Heart right ventricle (tissue), 16 donors: ENCODE results near the gene ADIPOR1. TPM values are rescaled to one million over a fixed set of nuclear protein-coding genes. Genes with fewer than 3 reads are reported as not detected.
"Not testable (repeated sequence)": the region's sequence is repeated elsewhere in the genome, so short reads cannot be mapped to it uniquely, and the experiment has no call there.

Experiments
- ATAC-seq, 8 donors: fragments of 200-7000 bp; cut with Tn5 transposase; one replicate each; pipeline ENCODE4 v1.9.1; 2020; ENCODE audit warnings: mild to moderate bottlenecking in 8 of 8, moderate library complexity in 8 of 8, moderate number of reproducible peaks in 1 of 8
- DNase-seq, 2 donors: peaks; one replicate each; pipeline ENCODE4 v3.0.0-alpha.2; 2020
- H3K27ac ChIP-seq, 10 donors: fragments of 200-600 bp; sonication (generic) in 2 of 10; one replicate each; pipeline versions ENCODE4 v1.5.0 to v1.8.0; 2020 to 2022; ENCODE audit warnings: mild to moderate bottlenecking in 3 of 10
- H3K27me3 ChIP-seq, 7 donors: fragments of 200-600 bp; one replicate each; pipeline ENCODE4 v1.8.0; 2021 to 2022; ENCODE audit warnings: mild to moderate bottlenecking in 2 of 7
- H3K36me3 ChIP-seq, 9 donors: fragments of 200-600 bp; sonication (generic) in 1 of 9; one replicate each; pipeline versions ENCODE4 v1.5.0 to v1.8.0; 2020 to 2022; ENCODE audit warnings: mild to moderate bottlenecking in 2 of 9
- H3K4me1 ChIP-seq, 9 donors: fragments of 200-600 bp; sonication (generic) in 1 of 9; one replicate each; pipeline versions ENCODE4 v1.5.0 to v1.8.0; 2020 to 2022; ENCODE audit warnings: mild to moderate bottlenecking in 4 of 9
- H3K4me3 ChIP-seq, 10 donors: fragments of 200-600 bp; sonication (generic) in 2 of 10; one replicate each; pipeline versions ENCODE4 v1.5.0 to v1.8.0; 2020 to 2022; ENCODE audit warnings: mild to moderate bottlenecking in 7 of 10, moderate library complexity in 2 of 10
- H3K9me3 ChIP-seq, 11 donors: fragments of 200-600 bp in 10 of 11; sonication (generic) in 2 of 11; one replicate each; pipeline versions ENCODE4 v1.5.0 to v1.8.0; 2013 to 2022; ENCODE audit warnings: mild to moderate bottlenecking in 2 of 11, control low read depth in 1 of 11, moderate library complexity in 1 of 11
- WGBS, 2 donors: extraction: QIAGEN DNeasy Blood & Tissue Kit; methylation state at CpG; one replicate each; pipeline ENCODE4 v1.1.7; 2013; ENCODE audit warnings: inconsistent platforms in 1 of 2; 5-methylcytosine and 5-hydroxymethylcytosine counted together
- intact Hi-C, 10 donors: fragments of 100-400 bp; cut with DNase I; formaldehyde crosslinking; loops; one replicate each; pipeline versions ENCODE4 v1.11.1 to v1.14.2; 2022
- polyA plus RNA-seq, 2 donors: library from polyadenylated mRNA; stranded (reverse); fragments of 200-250 nt; gene quantifications; one replicate each; pipeline ENCODE4 v1.2.3, GENCODE V29; 2013
- total RNA-seq, 10 donors: library from RNA; stranded (reverse); fragmentation: NEBNext Ultra II Directional in 3 of 10; extraction: Animal tissue kit (Norgen Biotek cat#: 25700) in 3 of 10; gene quantifications; one replicate each; pipeline versions ENCODE4 v1.2.1 to v1.2.4, GENCODE V29; 2021 to 2023
- TF ChIP-seq, protein P1 (sequence below), 9 donors: fragments of 200-600 bp; sonication (generic) in 2 of 9; IDR thresholded peaks; one replicate each; pipeline versions ENCODE4 v1.5.0 to v1.8.0; 2021 to 2022; ENCODE audit warnings: antibody characterized with exemption in 9 of 9, mild to moderate bottlenecking in 5 of 9, moderate library complexity in 1 of 9
- donor health status: Arrhythmogenic right ventricular cardiomyopathy.
- donor health status: ischemic (EF 13 %, LVEDD 7.1; RV severe dilation, severe dysfunction).
- donor health status: healthy with polysubstance abuse.
- donor health status: DM: no; HTN: yes; CAD: no.
- donor health status: DM: no; HTN: no; CAD: no.
- donor health status: ischemic (EF 25% LVEDD 6.9; RV normal size, moderate dysfunction).
- donor health status: ischemic (EF 25% LVEDD 5.7; RV mildly dilated, moderate dysfunction).
- donor health status: healthy.
- donor health status: DM: yes; HTN: yes; CAD: no.
- donor health status: Ischemic cardiomyopathy.
- donor health status: ischemic (EF 35%, LVEDD 5.7; RV mildly dilated, moderate dysfunction).
- donor health status: nonischemic (EF 11% LVEDD 7.7; RV severe dilation, severe dysfunction).
- donor health status: DM: yes; HTN: yes; CAD: no.
- donor health status: PGD.
- donor health status: ischemic (EF 29% LVEDD 5.4; RV normal size, mild dysfunction).
- donor health status: nonischemic (EF 23%, LVEDD 6.1; RV moderate dilation, normal function).

Gene ADIPOR1
- total and polyA plus RNA-seq, 12 donors: 56.3 to 117 (median 95.0) TPM

DNA sequence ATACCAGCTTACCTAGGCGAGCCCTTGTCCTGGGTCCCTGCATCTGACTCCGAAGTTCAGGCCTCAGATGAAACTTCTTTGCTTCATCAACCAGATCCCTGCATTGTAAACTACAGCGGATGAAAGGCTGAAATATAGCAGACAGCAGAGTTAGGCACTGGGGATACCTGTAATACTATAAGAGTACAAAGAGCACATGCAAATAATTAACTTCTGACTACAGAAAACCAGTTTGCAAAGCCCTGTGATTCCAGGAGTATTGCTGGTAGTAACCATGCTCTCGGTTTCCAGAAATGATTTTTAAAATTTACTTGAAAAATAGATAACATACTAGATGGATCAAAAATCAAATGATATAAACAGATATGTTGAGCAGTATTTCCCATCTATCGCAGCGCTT lies 49.1 kb downstream of the ADIPOR1 start:
- Histone ChIP-seq H3K4me1 (no peaks in the 10 kb centered on the region), H3K4me3 (no peak overlapping the region), H3K27ac (no peak overlapping the region), H3K36me3 (peaks cover 0 to 100% (median 59%) of the 10 kb centered on the region in 9 donors), H3K27me3 (no peaks in the 10 kb centered on the region), H3K9me3 (no peaks in the 10 kb centered on the region)
- no peak for DNase-seq
- WGBS, 2 donors: 97 to 99% methylated on average over 6 of the region's 6 CpGs
- ATAC-seq: no peak
- intact Hi-C loops: no loop called here
- TF ChIP-seq, protein P1, sequence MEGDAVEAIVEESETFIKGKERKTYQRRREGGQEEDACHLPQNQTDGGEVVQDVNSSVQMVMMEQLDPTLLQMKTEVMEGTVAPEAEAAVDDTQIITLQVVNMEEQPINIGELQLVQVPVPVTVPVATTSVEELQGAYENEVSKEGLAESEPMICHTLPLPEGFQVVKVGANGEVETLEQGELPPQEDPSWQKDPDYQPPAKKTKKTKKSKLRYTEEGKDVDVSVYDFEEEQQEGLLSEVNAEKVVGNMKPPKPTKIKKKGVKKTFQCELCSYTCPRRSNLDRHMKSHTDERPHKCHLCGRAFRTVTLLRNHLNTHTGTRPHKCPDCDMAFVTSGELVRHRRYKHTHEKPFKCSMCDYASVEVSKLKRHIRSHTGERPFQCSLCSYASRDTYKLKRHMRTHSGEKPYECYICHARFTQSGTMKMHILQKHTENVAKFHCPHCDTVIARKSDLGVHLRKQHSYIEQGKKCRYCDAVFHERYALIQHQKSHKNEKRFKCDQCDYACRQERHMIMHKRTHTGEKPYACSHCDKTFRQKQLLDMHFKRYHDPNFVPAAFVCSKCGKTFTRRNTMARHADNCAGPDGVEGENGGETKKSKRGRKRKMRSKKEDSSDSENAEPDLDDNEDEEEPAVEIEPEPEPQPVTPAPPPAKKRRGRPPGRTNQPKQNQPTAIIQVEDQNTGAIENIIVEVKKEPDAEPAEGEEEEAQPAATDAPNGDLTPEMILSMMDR (IDR thresholded peaks at IDR 0.05): no peak

DNA sequence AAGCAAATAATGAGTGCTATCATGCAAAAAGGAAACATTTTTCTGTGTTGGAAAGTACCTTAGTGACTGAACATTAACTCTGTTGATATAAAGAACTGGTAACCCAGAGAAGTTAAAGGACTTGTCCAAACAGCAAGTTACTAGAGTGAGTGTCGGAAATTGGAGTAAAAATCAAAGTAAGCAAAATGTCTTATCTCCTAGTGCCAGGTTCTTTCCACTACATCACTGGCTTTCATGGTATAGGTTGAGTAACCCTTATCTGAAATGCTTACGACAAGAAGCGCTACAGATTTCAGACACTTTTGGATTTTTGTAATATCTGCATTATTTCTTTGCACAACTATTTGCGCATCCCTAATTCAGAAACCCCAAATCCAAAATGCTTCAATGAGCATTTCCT lies 52.8 kb downstream of the ADIPOR1 start:
- Histone ChIP-seq H3K4me1 (no peaks in the 10 kb centered on the region), H3K36me3 (peaks cover 0 to 100% (median 48%) of the 10 kb centered on the region in 9 donors), H3K9me3 (no peaks in the 10 kb centered on the region), H3K27ac (no peak overlapping the region), H3K27me3 (no peaks in the 10 kb centered on the region), H3K4me3 (no peak overlapping the region)
- no peak for DNase-seq
- 73 to 76% methylated on average over 4 of the region's 4 CpGs for WGBS, 2 donors
- ATAC-seq: no peak
- intact Hi-C loops: no loop called here
- TF ChIP-seq, protein P1 (IDR thresholded peaks at IDR 0.05): no peak

DNA sequence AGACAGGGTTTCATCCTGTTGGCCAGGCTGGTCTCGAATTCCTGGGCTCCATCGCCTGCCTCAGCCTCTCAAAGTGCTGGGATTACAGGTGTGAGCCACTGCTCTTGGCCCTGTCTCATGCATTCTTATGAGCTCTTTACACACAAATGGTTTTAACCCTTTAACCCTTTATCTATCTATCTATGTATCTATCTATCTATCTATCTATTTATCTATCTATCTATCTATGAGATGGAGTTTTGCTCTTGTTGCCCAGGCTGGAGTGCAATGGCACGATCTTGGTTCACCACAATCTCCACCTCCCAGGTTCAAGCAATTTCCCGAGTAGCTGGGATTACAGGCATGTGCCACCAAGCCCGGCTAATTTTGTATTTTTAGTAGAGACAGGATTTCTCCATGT lies 54.3 kb downstream of the ADIPOR1 start:
- WGBS, 2 donors: 96 to 97% methylated on average over 5 of the region's 5 CpGs
- intact Hi-C loops: not testable (repeated sequence)

DNA sequence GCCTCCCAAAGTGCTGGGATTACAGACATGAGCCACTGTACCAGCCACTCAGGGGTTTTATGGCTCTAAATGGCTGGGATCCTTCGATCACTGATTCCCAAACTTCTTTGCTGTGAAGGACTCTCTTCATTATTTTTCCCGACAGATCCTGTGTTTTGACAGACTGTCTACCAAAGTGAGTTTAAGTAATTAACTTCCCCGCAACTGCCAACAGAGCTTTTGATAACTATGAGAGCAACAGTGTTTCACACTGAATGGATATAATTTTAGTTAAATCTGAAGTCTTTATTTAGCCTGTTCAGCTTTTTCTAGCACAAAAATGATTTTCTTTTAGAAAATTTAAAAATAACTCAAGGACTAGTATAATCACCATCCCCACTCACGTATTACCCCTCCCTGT lies 56.6 kb downstream of the ADIPOR1 start:
- Histone ChIP-seq H3K4me3 (no peak overlapping the region), H3K36me3 (peaks cover 0 to 100% (median 26%) of the 10 kb centered on the region in 9 donors), H3K27me3 (no peaks in the 10 kb centered on the region), H3K9me3 (no peaks in the 10 kb centered on the region), H3K4me1 (no peaks in the 10 kb centered on the region), H3K27ac (no peak overlapping the region)
- no peak for DNase-seq
- intact Hi-C loops: no loop called here
- ATAC-seq: no peak
- WGBS, 2 donors: 93 to 94% methylated on average over 4 of the region's 4 CpGs
- TF ChIP-seq, protein P1 (IDR thresholded peaks at IDR 0.05): no peak

More for the DNA sequence above, 54.3 kb downstream of the ADIPOR1 start:
- not testable (repeated sequence) for H3K9me3 ChIP-seq, ATAC-seq, H3K27ac ChIP-seq, DNase-seq, H3K4me1 ChIP-seq, H3K4me3 ChIP-seq, H3K27me3 ChIP-seq
- peaks cover 0 to 100% (median 39%) of the 10 kb centered on the region in 9 donors for H3K36me3 ChIP-seq

DNA sequence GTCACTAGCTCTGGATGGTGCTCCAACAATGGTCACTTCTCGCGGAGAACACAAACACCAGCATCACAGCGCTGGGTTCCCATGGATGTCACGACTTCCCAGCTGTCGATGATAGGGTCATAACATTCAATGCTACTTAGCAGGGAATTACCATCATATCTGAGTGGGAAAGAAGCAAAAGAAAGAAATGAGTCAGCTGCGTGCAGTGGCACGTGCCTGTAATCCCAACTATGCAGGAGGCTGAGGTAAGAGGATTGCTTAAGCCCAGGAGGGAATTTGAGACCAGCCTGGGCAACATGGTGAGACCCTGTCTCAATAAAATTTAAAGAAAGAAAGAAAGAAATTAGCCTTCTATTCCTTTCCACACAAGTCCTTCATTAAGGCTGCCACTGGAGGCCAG lies 65.6 kb downstream of the ADIPOR1 start:
- TF ChIP-seq, protein P1 (IDR thresholded peaks at IDR 0.05): no peak
- intact Hi-C loops: loop anchor here in 1 of 10 donors (10.0 kb wide), 1 partner anchor 138 kb away; no protein-coding TSS in a partner anchor
- Histone ChIP-seq H3K4me3 (no peak overlapping the region), H3K4me1 (peaks cover 0 to 15% (median 11%) of the 10 kb centered on the region in 9 donors), H3K36me3 (peaks cover 0 to 75% (median 47%) of the 10 kb centered on the region in 9 donors), H3K27ac (no peak overlapping the region), H3K27me3 (no peaks in the 10 kb centered on the region), H3K9me3 (no peaks in the 10 kb centered on the region)
- DNase-seq: no peak
- 96 to 98% methylated on average over 7 of the region's 7 CpGs for WGBS, 2 donors
- ATAC-seq: no peak

Other genes starting within 250 kb of the ADIPOR1 start
- gene SYT2, start 247.9 kb downstream of the ADIPOR1 start, total RNA-seq: under 1 TPM in 1 of 10 donors, not detected in 9; 0.02 TPM
- gene SYT2, start 247.9 kb downstream of the ADIPOR1 start, polyA plus RNA-seq: under 1 TPM; under 0.01 to 0.07 TPM
- gene KDM5B, start 149.9 kb downstream of the ADIPOR1 start, total RNA-seq: 10 to 100 TPM; 10.7 to 18.5 (median 15.0) TPM
- 1 to 10 TPM; 4.9 to 7.0 TPM for gene KDM5B, start 149.9 kb downstream of the ADIPOR1 start, polyA plus RNA-seq
- 1 to 10 TPM in 3 of 10 donors, under 1 TPM in 6, not detected in 1; 0.41 to 1.3 (median 0.81) TPM for gene PCAT6, start 147.4 kb downstream of the ADIPOR1 start, total RNA-seq
- 1 to 10 TPM in 1 of 2 donors, under 1 TPM in 1; 0.61 to 2.3 TPM for gene PCAT6, start 147.4 kb downstream of the ADIPOR1 start, polyA plus RNA-seq
- gene RABIF, start 69.2 kb downstream of the ADIPOR1 start, total RNA-seq: 1 to 10 TPM; 3.2 to 6.0 (median 4.8) TPM
- gene RABIF, start 69.2 kb downstream of the ADIPOR1 start, polyA plus RNA-seq: 1 to 10 TPM; 2.0 to 8.1 TPM
- 10 to 100 TPM; 15.1 to 31.5 (median 22.7) TPM for gene KLHL12, start 31.1 kb downstream of the ADIPOR1 start, total RNA-seq
- gene KLHL12, start 31.1 kb downstream of the ADIPOR1 start, polyA plus RNA-seq: 10 to 100 TPM in 1 of 2 donors, 1 to 10 TPM in 1; 9.8 to 10.6 TPM
- 100 to 1,000 TPM in 9 of 10 donors, 10 to 100 TPM in 1; 93.2 to 333 (median 223) TPM for gene CYB5R1, start 8.9 kb upstream of the ADIPOR1 start, total RNA-seq
- 100 to 1,000 TPM; 119 to 263 TPM for gene CYB5R1, start 8.9 kb upstream of the ADIPOR1 start, polyA plus RNA-seq
- 10 to 100 TPM; 18.2 to 34.2 (median 21.1) TPM for gene TMEM183A, start 49.1 kb upstream of the ADIPOR1 start, total RNA-seq
- gene TMEM183A, start 49.1 kb upstream of the ADIPOR1 start, polyA plus RNA-seq: 10 to 100 TPM; 11.5 to 38.1 TPM
- gene PPFIA4, start 68.2 kb upstream of the ADIPOR1 start, total RNA-seq: 10 to 100 TPM in 9 of 10 donors, 1 to 10 TPM in 1; 9.5 to 60.6 (median 35.2) TPM
- 10 to 100 TPM in 1 of 2 donors, 1 to 10 TPM in 1; 8.1 to 28.5 TPM for gene PPFIA4, start 68.2 kb upstream of the ADIPOR1 start, polyA plus RNA-seq
- gene MYOG, start 127.7 kb upstream of the ADIPOR1 start, total RNA-seq: not detected
- under 1 TPM in 1 of 2 donors, not detected in 1; 0.06 TPM for gene MYOG, start 127.7 kb upstream of the ADIPOR1 start, polyA plus RNA-seq
- gene ADORA1, start 169.4 kb upstream of the ADIPOR1 start, total RNA-seq: 10 to 100 TPM in 4 of 10 donors, 1 to 10 TPM in 6; 5.1 to 12.2 (median 9.3) TPM
- gene ADORA1, start 169.4 kb upstream of the ADIPOR1 start, polyA plus RNA-seq: 1 to 10 TPM; 1.8 to 8.3 TPM
- not detected for gene MYBPH, start 217.5 kb upstream of the ADIPOR1 start, total RNA-seq
- gene MYBPH, start 217.5 kb upstream of the ADIPOR1 start, polyA plus RNA-seq: not detected
- gene CHI3L1, start 228.4 kb upstream of the ADIPOR1 start, total RNA-seq: 10 to 100 TPM in 1 of 10 donors, 1 to 10 TPM in 3, under 1 TPM in 5, not detected in 1; 0.15 to 11.0 (median 0.42) TPM
- 10 to 100 TPM in 1 of 2 donors, 1 to 10 TPM in 1; 2.2 to 14.3 TPM for gene CHI3L1, start 228.4 kb upstream of the ADIPOR1 start, polyA plus RNA-seq